HepG2 (cell line): ENCODE data around the gene ABHD13.

Experiments
- CAMTA2 ChIP-seq: sonication (generic); formaldehyde crosslinking; IDR thresholded peaks from 2 replicates; pipeline ENCODE4 v1.4.0; 2020; ENCODE audit warnings: mild to moderate bottlenecking, missing genetic modification reagents, borderline replicate concordance
- HOXA3 ChIP-seq: sonication (generic); formaldehyde crosslinking; IDR thresholded peaks from 2 replicates; pipeline ENCODE4 v1.5.0; 2020; ENCODE audit warnings: missing genetic modification reagents
- TCF12 ChIP-seq, 2 experiments: fragments of 450-650 bp in 1 of 2; sonication (generic) in 1 of 2; formaldehyde crosslinking in 1 of 2; IDR thresholded peaks; 2 replicates each; pipeline versions ENCODE4 v1.6.1 to v1.8.0; 2017 to 2022; ENCODE audit warnings: antibody characterized with exemption in 1 of 2, mild to moderate bottlenecking in 1 of 2, missing genetic modification reagents in 1 of 2, moderate library complexity in 1 of 2
- U2AF1 ChIP-seq: fragments of 200-400 bp; formaldehyde crosslinking; optimal IDR thresholded peaks from 2 replicates; pipeline ENCODE3; 2017; ENCODE audit warnings: mild to moderate bottlenecking, low read depth, low read length
- ZNF350 ChIP-seq: sonication (generic); formaldehyde crosslinking; IDR thresholded peaks from 2 replicates; pipeline ENCODE4 v1.4.0; 2020; ENCODE audit warnings: mild to moderate bottlenecking, low read depth, missing genetic modification reagents, borderline replicate concordance
- ZZZ3 ChIP-seq: sonication (generic); formaldehyde crosslinking; IDR thresholded peaks from 2 replicates; pipeline ENCODE4 v1.4.0; 2020; ENCODE audit warnings: missing genetic modification reagents, mild to moderate bottlenecking, borderline replicate concordance
- TF ChIP-seq, protein P1 (sequence below): sonication (generic); formaldehyde crosslinking; IDR thresholded peaks from 2 replicates; pipeline ENCODE4 v1.5.0; 2020; ENCODE audit warnings: mild to moderate bottlenecking, missing genetic modification reagents, moderate library complexity

- TF ChIP-seq ZZZ3 (CRISPR knock-in tag) (no peak), HOXA3 (CRISPR knock-in tag) (no peak), U2AF1 (no peak), TCF12 (IDR thresholded peaks at IDR 0.05) (no peak), TCF12 (CRISPR knock-in tag; IDR thresholded peaks at IDR 0.05) (no peak), ZNF350 (CRISPR knock-in tag) (no peak), CAMTA2 (no peak)
- TF ChIP-seq, protein P1, sequence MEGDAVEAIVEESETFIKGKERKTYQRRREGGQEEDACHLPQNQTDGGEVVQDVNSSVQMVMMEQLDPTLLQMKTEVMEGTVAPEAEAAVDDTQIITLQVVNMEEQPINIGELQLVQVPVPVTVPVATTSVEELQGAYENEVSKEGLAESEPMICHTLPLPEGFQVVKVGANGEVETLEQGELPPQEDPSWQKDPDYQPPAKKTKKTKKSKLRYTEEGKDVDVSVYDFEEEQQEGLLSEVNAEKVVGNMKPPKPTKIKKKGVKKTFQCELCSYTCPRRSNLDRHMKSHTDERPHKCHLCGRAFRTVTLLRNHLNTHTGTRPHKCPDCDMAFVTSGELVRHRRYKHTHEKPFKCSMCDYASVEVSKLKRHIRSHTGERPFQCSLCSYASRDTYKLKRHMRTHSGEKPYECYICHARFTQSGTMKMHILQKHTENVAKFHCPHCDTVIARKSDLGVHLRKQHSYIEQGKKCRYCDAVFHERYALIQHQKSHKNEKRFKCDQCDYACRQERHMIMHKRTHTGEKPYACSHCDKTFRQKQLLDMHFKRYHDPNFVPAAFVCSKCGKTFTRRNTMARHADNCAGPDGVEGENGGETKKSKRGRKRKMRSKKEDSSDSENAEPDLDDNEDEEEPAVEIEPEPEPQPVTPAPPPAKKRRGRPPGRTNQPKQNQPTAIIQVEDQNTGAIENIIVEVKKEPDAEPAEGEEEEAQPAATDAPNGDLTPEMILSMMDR (CRISPR knock-in tag) = no peak
Measured at GRCh38 chr13:108283110-108283509, 64.9 kb downstream of the ABHD13 start.
